ACC112 (cell line): ENCODE data around the gene GRIK5.
"Not testable (repeated sequence)": the region's sequence is repeated elsewhere in the genome, so short reads cannot be mapped to it uniquely, and the experiment has no call there.

ENCODE experiments used
- H2AFZ ChIP-seq: fragments of 200-600 bp; sonication (generic); one replicate; pipeline ENCODE4 v1.6.0; 2017; ENCODE audit warnings: antibody characterized with exemption, low read length; ENCODE audit not compliant: unreplicated experiment
- H3K27ac ChIP-seq: fragments of 200-600 bp; sonication (generic); 2 replicates; pipeline ENCODE4 v1.5.1; 2014; ENCODE audit warnings: low read depth, mild to moderate bottlenecking, antibody characterized with exemption, low read length, moderate library complexity
- H3K27me3 ChIP-seq: fragments of 200-600 bp; sonication (generic); 2 replicates; pipeline ENCODE4 v1.6.1; 2014; ENCODE audit warnings: mild to moderate bottlenecking, antibody characterized with exemption, low read length, moderate library complexity, mixed read lengths; ENCODE audit not compliant: insufficient read depth
- H3K36me3 ChIP-seq: fragments of 200-600 bp; sonication (generic); 2 replicates; pipeline ENCODE4 v1.6.1; 2016; ENCODE audit warnings: mild to moderate bottlenecking, antibody characterized with exemption, low read length, moderate library complexity, mixed read lengths; ENCODE audit not compliant: insufficient read depth
- H3K4me1 ChIP-seq: fragments of 200-600 bp; sonication (generic); one replicate; pipeline ENCODE4 v1.6.1; 2016; ENCODE audit warnings: low read length, mixed read lengths; ENCODE audit not compliant: insufficient read depth, unreplicated experiment, control insufficient read depth
- H3K4me3 ChIP-seq: fragments of 200-600 bp; sonication (generic); 2 replicates; pipeline ENCODE4 v1.5.1; 2014; ENCODE audit warnings: mild to moderate bottlenecking, low read depth, low read length
- H3K79me2 ChIP-seq: fragments of 200-600 bp; sonication (generic); one replicate; pipeline ENCODE4 v1.6.0; 2016; ENCODE audit warnings: low read length; ENCODE audit not compliant: control insufficient read depth, unreplicated experiment, insufficient read depth

GRIK5 gene

GRCh38 chr19:42012747-42013146 lies 57.3 kb downstream of the GRIK5 start:
- H3K27me3 ChIP-seq, H3K79me2 ChIP-seq, H3K4me3 ChIP-seq, H3K36me3 ChIP-seq, H3K27ac ChIP-seq, H2AFZ ChIP-seq, H3K4me1 ChIP-seq: not testable (repeated sequence)

GRCh38 chr19:42010245-42011126 lies 59.5 kb downstream of the GRIK5 start:
- Histone ChIP-seq H3K27me3 (no peaks in the 10 kb centered on the region), H3K36me3 (no peaks in the 10 kb centered on the region), H3K27ac (peak overlapping the region; percentile 37; the same call in 1 of the 2 replicates), H3K4me3 (no peak overlapping the region), H3K79me2 (no peaks in the 10 kb centered on the region), H3K4me1 (peaks cover 6% of the 10 kb centered on the region), H2AFZ (no peak overlapping the region)

- no peaks in the 10 kb centered on the region for H3K79me2 ChIP-seq
- peaks cover 5% of the 10 kb centered on the region for H3K27me3 ChIP-seq
- no peaks in the 10 kb centered on the region for H3K36me3 ChIP-seq
- no peak overlapping the region for H2AFZ ChIP-seq
- no peak overlapping the region for H3K27ac ChIP-seq
- H3K4me3 ChIP-seq = no peak overlapping the region
- H3K4me1 ChIP-seq = peaks cover 6% of the 10 kb centered on the region
Observed at GRCh38 chr19:42006569-42006968, 63.4 kb downstream of the GRIK5 start.

- no peaks in the 10 kb centered on the region for H3K36me3 ChIP-seq
- peaks cover 14% of the 10 kb centered on the region for H3K27me3 ChIP-seq
Observed at GRCh38 chr19:42005504-42005903, 64.5 kb downstream of the GRIK5 start.

GRCh38 chr19:42003506-42004294 lies 66.3 kb downstream of the GRIK5 start:
- Histone ChIP-seq H3K79me2 (no peaks in the 10 kb centered on the region), H3K4me3 (no peak overlapping the region), H3K4me1 (no peaks in the 10 kb centered on the region), H3K36me3 (no peaks in the 10 kb centered on the region), H3K27ac (no peak overlapping the region), H3K27me3 (peaks cover 30% of the 10 kb centered on the region), H2AFZ (no peak overlapping the region)

More at GRCh38 chr19:42005504-42005903, 64.5 kb downstream of the GRIK5 start:
- Histone ChIP-seq H3K4me1 (peaks cover 6% of the 10 kb centered on the region), H2AFZ (no peak overlapping the region), H3K27ac (no peak overlapping the region), H3K79me2 (no peaks in the 10 kb centered on the region), H3K4me3 (no peak overlapping the region)

- Histone ChIP-seq H3K27me3 (peaks cover 49% of the 10 kb centered on the region), H3K4me1 (no peaks in the 10 kb centered on the region), H3K4me3 (no peak overlapping the region), H3K79me2 (no peaks in the 10 kb centered on the region), H2AFZ (no peak overlapping the region), H3K27ac (no peak overlapping the region), H3K36me3 (no peaks in the 10 kb centered on the region)
Observed at GRCh38 chr19:41999878-42000208, 70.2 kb downstream of the GRIK5 start.

GRCh38 chr19:41999071-41999877 lies 70.7 kb downstream of the GRIK5 start:
- no peaks in the 10 kb centered on the region for H3K4me1 ChIP-seq
- H2AFZ ChIP-seq = no peak overlapping the region
- no peak overlapping the region for H3K4me3 ChIP-seq
- no peaks in the 10 kb centered on the region for H3K36me3 ChIP-seq
- peaks cover 49% of the 10 kb centered on the region for H3K27me3 ChIP-seq
- H3K27ac ChIP-seq = no peak overlapping the region
- H3K79me2 ChIP-seq = no peaks in the 10 kb centered on the region

- no peak overlapping the region for H3K27ac ChIP-seq
- H3K36me3 ChIP-seq = no peaks in the 10 kb centered on the region
- peaks cover 52% of the 10 kb centered on the region for H3K27me3 ChIP-seq
- H3K79me2 ChIP-seq = no peaks in the 10 kb centered on the region
- no peaks in the 10 kb centered on the region for H3K4me1 ChIP-seq
- H2AFZ ChIP-seq = peak overlapping the region; percentile 38
- H3K4me3 ChIP-seq = 0 out of 2 replicates have a peak overlapping the region, but pooled peaks have one; percentile 54
Observed at GRCh38 chr19:41998246-41999020, 71.6 kb downstream of the GRIK5 start.

- Histone ChIP-seq H3K36me3 (no peaks in the 10 kb centered on the region), H3K27ac (no peak overlapping the region), H3K4me3 (no peak overlapping the region), H3K79me2 (no peaks in the 10 kb centered on the region), H3K27me3 (peaks cover 56% of the 10 kb centered on the region), H3K4me1 (no peaks in the 10 kb centered on the region), H2AFZ (no peak overlapping the region)
Observed at GRCh38 chr19:41997851-41998229, 72.2 kb downstream of the GRIK5 start.
